GM23338 (cell line): Measurements from ENCODE around the gene ZBTB7B. TPM values are rescaled to one million over a fixed set of nuclear protein-coding genes. Genes with fewer than 3 reads are reported as not detected.

Experiments
- ATAC-seq: fragments of 200-7000 bp; cut with Tn5 transposase; 3 replicates; pipeline ENCODE4 v1.9.1; 2020
- DNase-seq: peaks from one replicate; pipeline ENCODE4 v3.0.0-alpha.2; 2015; ENCODE audit warnings: low spot score
- H2AFZ ChIP-seq: fragments of 200-600 bp; sonication (generic); 2 replicates; pipeline ENCODE4 v1.8.0; 2016; ENCODE audit warnings: antibody characterized with exemption, mild to moderate bottlenecking, moderate library complexity
- H3F3A ChIP-seq: fragments of 200-600 bp; sonication (generic); replicated peaks from 2 replicates; pipeline ENCODE4 v1.8.0; 2017; ENCODE audit warnings: antibody characterized with exemption, mixed run types, low read depth
- H3K27ac ChIP-seq: fragments of 200-600 bp; sonication (generic); 2 replicates; pipeline ENCODE4 v1.6.1; 2016; ENCODE audit warnings: low read depth
- H3K27me3 ChIP-seq: fragments of 200-600 bp; sonication (generic); 2 replicates; pipeline ENCODE4 v1.8.0; 2016; ENCODE audit warnings: mild to moderate bottlenecking, mixed run types, moderate library complexity; ENCODE audit not compliant: insufficient read depth
- H3K36me3 ChIP-seq: fragments of 200-600 bp; sonication (generic); 2 replicates; pipeline ENCODE4 v1.8.0; 2016; ENCODE audit warnings: mild to moderate bottlenecking; ENCODE audit not compliant: insufficient read depth
- H3K4me1 ChIP-seq: fragments of 200-600 bp; sonication (generic); 2 replicates; pipeline ENCODE4 v1.8.0; 2016; ENCODE audit warnings: mild to moderate bottlenecking, moderate library complexity; ENCODE audit not compliant: insufficient read depth
- H3K4me2 ChIP-seq: fragments of 200-600 bp; sonication (generic); 2 replicates; pipeline ENCODE4 v1.7.1; 2017; ENCODE audit warnings: mixed run types
- H3K4me3 ChIP-seq: fragments of 200-600 bp; sonication (generic); 2 replicates; pipeline ENCODE4 v1.6.1; 2016; ENCODE audit warnings: mixed run types
- H3K79me2 ChIP-seq: fragments of 200-600 bp; sonication (generic); replicated peaks from 2 replicates; pipeline ENCODE4 v1.8.0; 2017; ENCODE audit warnings: mild to moderate bottlenecking; ENCODE audit not compliant: insufficient read depth
- H3K9me2 ChIP-seq: fragments of 200-600 bp; sonication (generic); 2 replicates; pipeline ENCODE4 v1.8.0; 2017; ENCODE audit not compliant: insufficient read depth
- H4K20me1 ChIP-seq: fragments of 200-600 bp; sonication (generic); replicated peaks from 2 replicates; pipeline ENCODE4 v1.8.0; 2017; ENCODE audit warnings: mild to moderate bottlenecking; ENCODE audit not compliant: insufficient read depth
- H3K27ac Mint-ChIP-seq: 2 replicates; pipeline ENCODE4 v1.8.0; 2020; ENCODE audit warnings: inconsistent platforms, mild to moderate bottlenecking, moderate library complexity, mixed read lengths
- H3K27me3 Mint-ChIP-seq: 3 replicates; pipeline ENCODE4 v1.8.0; 2022; ENCODE audit warnings: low read depth, mild to moderate bottlenecking, moderate library complexity, mixed read lengths, inconsistent platforms; ENCODE audit not compliant: insufficient read depth, poor library complexity
- H3K36me3 Mint-ChIP-seq: 3 replicates; pipeline ENCODE4 v1.8.0; 2021; ENCODE audit warnings: low read depth, mild to moderate bottlenecking, inconsistent platforms, moderate library complexity, mixed read lengths
- H3K4me1 Mint-ChIP-seq: 3 replicates; pipeline ENCODE4 v1.8.0; 2020; ENCODE audit warnings: mild to moderate bottlenecking, inconsistent platforms, mixed read lengths
- H3K4me3 Mint-ChIP-seq: 3 replicates; pipeline ENCODE4 v1.8.0; 2021; ENCODE audit warnings: moderate library complexity, mild to moderate bottlenecking, inconsistent platforms, mixed read lengths
- H3K9me3 Mint-ChIP-seq: 3 replicates; pipeline ENCODE4 v1.8.0; 2020; ENCODE audit warnings: moderate library complexity, mild to moderate bottlenecking, inconsistent platforms, mixed read lengths
- EZH2 ChIP-seq: fragments of 200-600 bp; sonication (generic); IDR thresholded peaks from one replicate; pipeline ENCODE4 v1.8.0; 2017; ENCODE audit warnings: antibody characterized with exemption, mild to moderate bottlenecking, low read depth; ENCODE audit not compliant: unreplicated experiment
- EZH2phosphoT487 ChIP-seq: fragments of 200-600 bp; sonication (generic); IDR thresholded peaks from one replicate; pipeline ENCODE4 v1.8.1; 2018; ENCODE audit warnings: antibody characterized with exemption; ENCODE audit not compliant: unreplicated experiment
- POLR2AphosphoS5 ChIP-seq: IDR thresholded peaks from 2 replicates; pipeline ENCODE4 v1.6.1; 2016; ENCODE audit warnings: antibody characterized with exemption, low read depth
- STAT1 ChIP-seq: IDR thresholded peaks from one replicate; pipeline ENCODE4 v1.6.1; 2016; ENCODE audit warnings: antibody characterized with exemption; ENCODE audit not compliant: unreplicated experiment
- ZNF114 ChIP-seq: fragments of 250-450 bp; sonication (Bioruptor Pico); IDR thresholded peaks from 2 replicates; pipeline ENCODE4 v1.5.0; 2020; ENCODE audit warnings: mild to moderate bottlenecking, moderate library complexity
- ZNF462 ChIP-seq: fragments of 250-450 bp; sonication (Bioruptor Pico); IDR thresholded peaks from 2 replicates; pipeline ENCODE4 v1.5.0; 2020; ENCODE audit warnings: mild to moderate bottlenecking, moderate library complexity
- polyA plus RNA-seq: library from polyadenylated mRNA; unstranded; fragments of >200 nt; fragmentation: Nextera tagmentation; extraction: Ambion mirVana; gene quantifications from 2 replicates; pipeline ENCODE4 v1.2.1, GENCODE V29; 2016
- total RNA-seq: library from RNA; depleted of rRNA; stranded (reverse); fragments of >200 nt; shearing (Covaris generic); gene quantifications from 2 replicates; pipeline ENCODE4 v1.2.3, GENCODE V29; 2014
- TF ChIP-seq, protein P1 (sequence below): IDR thresholded peaks from one replicate; pipeline ENCODE4 v1.6.1; 2018; ENCODE audit warnings: antibody characterized with exemption; ENCODE audit not compliant: unreplicated experiment

ZBTB7B gene
- total and polyA plus RNA-seq, 2 experiments from 2014 or later: 3.6 to 32.6 TPM

DNA sequence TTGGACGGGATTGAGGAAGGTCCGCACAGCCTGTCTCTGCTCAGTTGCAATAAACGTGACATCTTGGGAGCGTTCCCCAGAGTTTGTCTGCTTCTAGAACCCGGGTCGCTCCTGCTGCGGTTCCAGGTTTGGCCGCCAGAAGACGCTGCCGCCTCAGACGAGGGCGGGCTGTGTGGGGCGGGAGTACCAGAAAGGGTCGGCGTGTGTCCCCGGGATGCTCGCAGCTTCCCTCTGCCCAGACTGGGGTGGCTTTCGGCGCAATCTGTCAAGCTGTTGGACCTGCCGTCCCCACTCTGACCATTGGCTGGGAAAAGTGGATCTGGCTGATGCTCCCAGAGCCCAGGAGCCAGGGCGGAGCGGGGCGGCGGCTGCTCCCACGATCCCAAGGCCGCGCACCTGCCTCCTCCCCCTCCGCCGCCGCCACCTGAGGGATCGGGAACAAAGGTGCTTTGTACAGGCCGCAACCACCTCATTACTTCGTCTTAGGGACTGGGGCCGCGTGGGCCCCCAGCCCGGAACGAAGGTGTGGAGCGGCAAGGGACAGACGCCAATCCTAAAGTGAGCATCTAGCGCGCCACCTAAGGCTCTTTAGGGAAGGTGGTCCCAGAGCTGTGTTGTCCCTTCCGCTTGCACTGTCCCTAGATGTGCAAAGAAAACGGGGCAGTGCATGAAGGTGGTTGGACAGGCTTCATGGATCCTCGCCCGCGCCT, 60.3 kb downstream of the ZBTB7B start (continued):
- TF ChIP-seq, protein P1, sequence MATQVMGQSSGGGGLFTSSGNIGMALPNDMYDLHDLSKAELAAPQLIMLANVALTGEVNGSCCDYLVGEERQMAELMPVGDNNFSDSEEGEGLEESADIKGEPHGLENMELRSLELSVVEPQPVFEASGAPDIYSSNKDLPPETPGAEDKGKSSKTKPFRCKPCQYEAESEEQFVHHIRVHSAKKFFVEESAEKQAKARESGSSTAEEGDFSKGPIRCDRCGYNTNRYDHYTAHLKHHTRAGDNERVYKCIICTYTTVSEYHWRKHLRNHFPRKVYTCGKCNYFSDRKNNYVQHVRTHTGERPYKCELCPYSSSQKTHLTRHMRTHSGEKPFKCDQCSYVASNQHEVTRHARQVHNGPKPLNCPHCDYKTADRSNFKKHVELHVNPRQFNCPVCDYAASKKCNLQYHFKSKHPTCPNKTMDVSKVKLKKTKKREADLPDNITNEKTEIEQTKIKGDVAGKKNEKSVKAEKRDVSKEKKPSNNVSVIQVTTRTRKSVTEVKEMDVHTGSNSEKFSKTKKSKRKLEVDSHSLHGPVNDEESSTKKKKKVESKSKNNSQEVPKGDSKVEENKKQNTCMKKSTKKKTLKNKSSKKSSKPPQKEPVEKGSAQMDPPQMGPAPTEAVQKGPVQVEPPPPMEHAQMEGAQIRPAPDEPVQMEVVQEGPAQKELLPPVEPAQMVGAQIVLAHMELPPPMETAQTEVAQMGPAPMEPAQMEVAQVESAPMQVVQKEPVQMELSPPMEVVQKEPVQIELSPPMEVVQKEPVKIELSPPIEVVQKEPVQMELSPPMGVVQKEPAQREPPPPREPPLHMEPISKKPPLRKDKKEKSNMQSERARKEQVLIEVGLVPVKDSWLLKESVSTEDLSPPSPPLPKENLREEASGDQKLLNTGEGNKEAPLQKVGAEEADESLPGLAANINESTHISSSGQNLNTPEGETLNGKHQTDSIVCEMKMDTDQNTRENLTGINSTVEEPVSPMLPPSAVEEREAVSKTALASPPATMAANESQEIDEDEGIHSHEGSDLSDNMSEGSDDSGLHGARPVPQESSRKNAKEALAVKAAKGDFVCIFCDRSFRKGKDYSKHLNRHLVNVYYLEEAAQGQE: no peak

GRCh38 chr1:155063550-155064110, 61.0 kb downstream of the ZBTB7B start, which contains the start of gene EFNA4:
TSS of gene EFNA4 (plus strand) at chr1:155063740. CDS start at chr1:155063824, 84 bp downstream.
- Histone ChIP-seq H3K36me3 (no peaks in the 10 kb centered on the region), H3F3A (peaks cover 18% of the 10 kb centered on the region), H3K9me2 (no peaks in the 10 kb centered on the region), H3K4me1 (peaks cover 16% of the 10 kb centered on the region), H3K27ac (peak within 1 kb of the TSS; percentile 88; the same call in 1 of the 2 replicates), H3K27me3 (peaks cover 6% of the 10 kb centered on the region; the same call in 1 of the 2 replicates), H3K4me3 (peak within 1 kb of the TSS; percentile 97), H3K4me2 (peak within 1 kb of the TSS; percentile 94), H3K79me2 (peaks cover 14% of the 10 kb centered on the region), H2AFZ (peak within 1 kb of the TSS; percentile 95), H4K20me1 (peaks cover 19% of the 10 kb centered on the region)
- Mint-ChIP-seq H3K27ac (peak within 1 kb of the TSS; percentile 64), H3K27me3 (peaks cover 8% of the 10 kb centered on the region), H3K4me3 (peak within 1 kb of the TSS; percentile 83), H3K36me3 (peaks cover 27% of the 10 kb centered on the region), H3K9me3 (no peaks in the 10 kb centered on the region), H3K4me1 (peaks cover 30% of the 10 kb centered on the region)
- TF ChIP-seq POLR2AphosphoS5 (peak; percentile 90), EZH2phosphoT487 (no peak), ZNF114 (CRISPR knock-in tag) (no peak)
- peak; percentile 73 for ATAC-seq
- peak; percentile 98 for DNase-seq

DNA sequence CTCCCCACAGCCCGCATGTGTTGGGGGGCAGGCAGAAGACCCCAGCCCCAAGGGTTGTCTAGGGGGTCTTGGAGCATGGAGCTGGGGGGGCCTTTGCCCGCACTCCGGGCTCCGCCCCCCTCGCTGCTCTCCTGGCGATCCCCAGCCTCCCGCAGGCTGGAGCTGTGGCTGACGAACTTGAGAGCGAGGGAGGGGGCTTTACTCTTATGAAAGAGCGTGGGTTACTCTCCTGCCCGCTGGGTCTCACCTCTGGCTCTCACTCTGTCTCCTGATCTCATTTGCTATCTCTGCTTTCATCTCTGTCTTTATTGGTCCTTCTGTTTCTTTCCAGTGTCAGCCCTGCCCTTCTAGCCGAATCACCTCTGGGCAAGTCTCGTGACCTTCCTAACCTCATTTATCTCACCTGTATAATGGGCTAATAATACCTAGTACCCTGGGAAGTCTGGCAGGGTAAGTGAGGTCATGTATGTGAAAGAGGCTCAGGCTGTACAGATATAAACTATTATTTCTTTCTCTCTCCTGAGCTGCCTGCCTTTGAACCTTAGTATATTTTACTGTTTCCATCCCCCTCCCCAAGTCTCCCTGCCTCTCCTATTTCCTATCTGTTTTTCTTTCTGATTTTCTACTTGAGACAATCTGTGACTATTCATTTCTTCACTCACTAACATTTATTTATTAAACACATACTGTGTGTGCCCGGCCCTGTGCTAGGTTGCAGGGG, 61.7 kb downstream of the ZBTB7B start:
- H2AFZ ChIP-seq: peak overlapping the region; percentile 60
- H3K27ac ChIP-seq: 0 out of 2 replicates have a peak overlapping the region, but pooled peaks have one; percentile 69
- H3K27ac Mint-ChIP-seq: peak overlapping the region; percentile 64
- no peaks in the 10 kb centered on the region for H3K9me3 Mint-ChIP-seq
- peaks cover 22% of the 10 kb centered on the region for H3F3A ChIP-seq
- H3K9me2 ChIP-seq: no peaks in the 10 kb centered on the region
- peak; percentile 12 for ATAC-seq
- peak overlapping the region; percentile 97 for H3K4me3 ChIP-seq
- peaks cover 19% of the 10 kb centered on the region for H4K20me1 ChIP-seq
- H3K4me3 Mint-ChIP-seq: peak overlapping the region; percentile 83
- H3K79me2 ChIP-seq: peaks cover 14% of the 10 kb centered on the region
- H3K36me3 ChIP-seq: no peaks in the 10 kb centered on the region
- H3K4me1 ChIP-seq: peaks cover 16% of the 10 kb centered on the region
- H3K27me3 ChIP-seq: peaks cover 6% of the 10 kb centered on the region; the same call in 1 of the 2 replicates
- peaks cover 33% of the 10 kb centered on the region for H3K4me1 Mint-ChIP-seq
- H3K4me2 ChIP-seq: peak overlapping the region; percentile 94
- peaks cover 11% of the 10 kb centered on the region for H3K27me3 Mint-ChIP-seq
- H3K36me3 Mint-ChIP-seq: peaks cover 31% of the 10 kb centered on the region
- DNase-seq: peak; percentile 76
- no peak for TF ChIP-seq EZH2
- TF ChIP-seq STAT1: no peak
- no peak for TF ChIP-seq ZNF462 (CRISPR knock-in tag)
